ENCODE data around the gene GRAMD4.

GRCh38 chr22:46633334-46633890, 13.2 kb downstream of the GRAMD4 start:
- no peak for TF ChIP-seq CTCF (IDR thresholded peaks at IDR 0.05)
- TF ChIP-seq EZH2 (IDR thresholded peaks at IDR 0.05; ENCODE audit: borderline replicate concordance, insufficient read depth, low read depth, low read length, poor library complexity, severe bottlenecking) = no peak

All from B cell (primary cell).